Activated CD4-positive, alpha-beta memory T cell treated with anti-CD3 and anti-CD28 coated beads, Interleukin-2, amount 10 ng/mL, durations not matched to agents 7 days and 5 days (primary cell): ENCODE data around the gene PGAM2. TPM values are rescaled to one million over a fixed set of nuclear protein-coding genes. Genes with fewer than 3 reads are reported as not detected.

Experiments used
- CTCF ChIA-PET: fragments of 350-600 bp; sonication (Branson Sonifier 250); formaldehyde crosslinking; loops from one replicate; lab custom pipeline; 2021; ENCODE audit warnings: antibody characterized with exemption, inconsistent platforms; lab: Charles Lee
- POLR2A ChIA-PET: fragments of 350-600 bp; sonication (Branson Sonifier 250); formaldehyde crosslinking; loops from one replicate; lab custom pipeline; 2021; ENCODE audit warnings: antibody characterized with exemption; lab: Charles Lee
- DNase-seq: peaks from one replicate; pipeline ENCODE4 v3.0.0-alpha.2; 2020
- H3K27ac Mint-ChIP-seq: one replicate; pipeline ENCODE4 v1.8.0; 2021; ENCODE audit warnings: mild to moderate bottlenecking, mixed read lengths
- H3K27me3 Mint-ChIP-seq: one replicate; pipeline ENCODE4 v1.8.0; 2021; ENCODE audit warnings: mixed read lengths
- H3K36me3 Mint-ChIP-seq: one replicate; pipeline ENCODE4 v1.8.0; 2021; ENCODE audit warnings: low read depth, mixed read lengths
- H3K4me1 Mint-ChIP-seq: one replicate; pipeline ENCODE4 v1.8.0; 2021; ENCODE audit warnings: mixed read lengths
- H3K4me3 Mint-ChIP-seq: one replicate; pipeline ENCODE4 v1.8.0; 2021; ENCODE audit warnings: mild to moderate bottlenecking, mixed read lengths
- H3K9me3 Mint-ChIP-seq: one replicate; pipeline ENCODE4 v1.8.0; 2021; ENCODE audit warnings: mixed read lengths
- total RNA-seq, 2 experiments: library from RNA; stranded (reverse); gene quantifications; one replicate each; pipeline ENCODE4 v1.2.3, GENCODE V29; 2021

The PGAM2 gene
- under 1 TPM in 1 of 2 experiments, not detected in 1; 0.43 TPM for total RNA-seq

- no peak for DNase-seq
- peaks cover 12% of the 10 kb centered on the region for H3K36me3 Mint-ChIP-seq
- no peak within 1 kb of the TSS for H3K4me3 Mint-ChIP-seq
- H3K4me1 Mint-ChIP-seq = peaks cover 6% of the 10 kb centered on the region
- CTCF ChIA-PET = no interaction called here
- POLR2A ChIA-PET = interaction anchor here (1.0 to 6.6 kb wide), 6 partner anchors 10 to 19 kb away, joined by 3 to 73 read pairs (median 8); partner anchors contain the start of gene DBNL
- no peaks in the 10 kb centered on the region for H3K9me3 Mint-ChIP-seq
- H3K27ac Mint-ChIP-seq = no peak within 1 kb of the TSS
- H3K27me3 Mint-ChIP-seq = no peaks in the 10 kb centered on the region
These were observed at the start of gene PGAM2 for GRCh38 chr7:44065431-44066110. TSS of gene PGAM2 (minus strand) at chr7:44065567. CDS start at chr7:44065529, 38 bp downstream.

GRCh38 chr7:44114586-44115310, 49.4 kb upstream of the PGAM2 start:
- Mint-ChIP-seq H3K27ac (no peak overlapping the region), H3K27me3 (no peaks in the 10 kb centered on the region), H3K9me3 (no peaks in the 10 kb centered on the region), H3K36me3 (peaks cover 18% of the 10 kb centered on the region), H3K4me1 (peaks cover 3% of the 10 kb centered on the region), H3K4me3 (no peak overlapping the region)
- ChIA-PET POLR2A (interaction anchor here (0.8 kb wide), 1 partner anchor 8 kb away, joined by 3 read pairs; no protein-coding TSS in a partner anchor), CTCF (interaction anchor here (1.1 kb wide), 1 partner anchor 8 kb away, joined by 3 read pairs; the partner anchor contains the start of gene POLD2)
- DNase-seq = no peak

GRCh38 chr7:44113764-44114354, 48.5 kb upstream of the PGAM2 start:
- H3K4me3 Mint-ChIP-seq = no peak overlapping the region
- no peaks in the 10 kb centered on the region for H3K9me3 Mint-ChIP-seq
- POLR2A ChIA-PET = no interaction called here
- H3K4me1 Mint-ChIP-seq = no peaks in the 10 kb centered on the region
- peaks cover 12% of the 10 kb centered on the region for H3K36me3 Mint-ChIP-seq
- CTCF ChIA-PET = no interaction called here
- H3K27me3 Mint-ChIP-seq = no peaks in the 10 kb centered on the region
- no peak for DNase-seq
- no peak overlapping the region for H3K27ac Mint-ChIP-seq

GRCh38 chr7:44112997-44113763, 47.8 kb upstream of the PGAM2 start:
- Mint-ChIP-seq H3K4me3 (no peak overlapping the region), H3K4me1 (no peaks in the 10 kb centered on the region), H3K36me3 (peaks cover 11% of the 10 kb centered on the region), H3K27me3 (no peaks in the 10 kb centered on the region), H3K27ac (no peak overlapping the region), H3K9me3 (no peaks in the 10 kb centered on the region)
- ChIA-PET CTCF (no interaction called here), POLR2A (interaction anchor here (0.6 kb wide), 1 partner anchor 10 kb away, joined by 3 read pairs; the partner anchor contains the start of gene POLD2)
- DNase-seq = no peak

- ChIA-PET CTCF (no interaction called here), POLR2A (interaction anchor here (0.6 to 1.0 kb wide), 2 partner anchors 11 to 67 kb away, joined by 3 read pairs; partner anchors contain the start of genes DBNL and POLD2)
- H3K9me3 Mint-ChIP-seq = no peaks in the 10 kb centered on the region
- no peaks in the 10 kb centered on the region for H3K4me1 Mint-ChIP-seq
- H3K4me3 Mint-ChIP-seq = no peak overlapping the region
- H3K27ac Mint-ChIP-seq = no peak overlapping the region
- peaks cover 7% of the 10 kb centered on the region for H3K36me3 Mint-ChIP-seq
- DNase-seq = no peak
- H3K27me3 Mint-ChIP-seq = no peaks in the 10 kb centered on the region
These were observed 47.0 kb upstream of the PGAM2 start for GRCh38 chr7:44112231-44112996.

- no peaks in the 10 kb centered on the region for H3K9me3 Mint-ChIP-seq
- H3K27me3 Mint-ChIP-seq = no peaks in the 10 kb centered on the region
- H3K36me3 Mint-ChIP-seq = peaks cover 7% of the 10 kb centered on the region
- H3K4me1 Mint-ChIP-seq = no peaks in the 10 kb centered on the region
- H3K27ac Mint-ChIP-seq = no peak overlapping the region
- H3K4me3 Mint-ChIP-seq = no peak overlapping the region
- no peak for DNase-seq
- POLR2A ChIA-PET = interaction anchor here (1.0 kb wide), 1 partner anchor 67 kb away, joined by 3 read pairs; the partner anchor contains the start of gene DBNL
- CTCF ChIA-PET = no interaction called here
These were observed 46.4 kb upstream of the PGAM2 start for GRCh38 chr7:44111761-44112160.

- Mint-ChIP-seq H3K4me1 (no peaks in the 10 kb centered on the region), H3K27me3 (peaks cover 4% of the 10 kb centered on the region), H3K36me3 (peaks cover 7% of the 10 kb centered on the region), H3K9me3 (no peaks in the 10 kb centered on the region), H3K27ac (no peak overlapping the region), H3K4me3 (no peak overlapping the region)
- ChIA-PET CTCF (no interaction called here), POLR2A (interaction anchor here (0.6 to 1.3 kb wide), 3 partner anchors 12 to 66 kb away, joined by 3 to 4 read pairs (median 3); partner anchors contain the start of genes DBNL and POLD2)
- no peak for DNase-seq
These were observed 45.6 kb upstream of the PGAM2 start for GRCh38 chr7:44110719-44111635.

- H3K36me3 Mint-ChIP-seq = peaks cover 4% of the 10 kb centered on the region
- peaks cover 2% of the 10 kb centered on the region for H3K4me1 Mint-ChIP-seq
- no peak for DNase-seq
- H3K27me3 Mint-ChIP-seq = peaks cover 14% of the 10 kb centered on the region
- no peak overlapping the region for H3K4me3 Mint-ChIP-seq
- ChIA-PET CTCF (interaction anchor here (1.0 kb wide), 1 partner anchor 12 kb away, joined by 4 read pairs; no protein-coding TSS in a partner anchor), POLR2A (interaction anchor here (1.2 to 1.3 kb wide), 2 partner anchors 12 to 16 kb away, joined by 3 to 4 read pairs; no protein-coding TSS in a partner anchor)
- no peaks in the 10 kb centered on the region for H3K9me3 Mint-ChIP-seq
- no peak overlapping the region for H3K27ac Mint-ChIP-seq
These were observed 44.6 kb upstream of the PGAM2 start for GRCh38 chr7:44109991-44110390.

GRCh38 chr7:44108768-44109750, 43.7 kb upstream of the PGAM2 start:
- Mint-ChIP-seq H3K4me3 (no peak overlapping the region), H3K27ac (no peak overlapping the region), H3K27me3 (peaks cover 16% of the 10 kb centered on the region), H3K9me3 (no peaks in the 10 kb centered on the region), H3K36me3 (peaks cover 4% of the 10 kb centered on the region), H3K4me1 (peaks cover 2% of the 10 kb centered on the region)
- POLR2A ChIA-PET = interaction anchor here (1.2 kb wide), 1 partner anchor 15 kb away, joined by 3 read pairs; no protein-coding TSS in a partner anchor
- DNase-seq = no peak
- CTCF ChIA-PET = interaction anchor here (1.0 kb wide), 1 partner anchor 11 kb away, joined by 4 read pairs; no protein-coding TSS in a partner anchor
